Loucy (cell line): ENCODE data around the gene ITGB7.

Experiments used
- H2AFZ ChIP-seq: fragments of 200-600 bp; sonication (generic); 2 replicates; pipeline ENCODE4 v1.6.0; 2016; ENCODE audit warnings: antibody characterized with exemption, mild to moderate bottlenecking, low read length, moderate library complexity
- H3F3A ChIP-seq: fragments of 200-600 bp; 2 replicates; pipeline ENCODE4 v1.6.0; 2016; ENCODE audit warnings: antibody characterized with exemption, low read depth, mild to moderate bottlenecking
- H3K27me3 ChIP-seq: fragments of 200-600 bp; sonication (generic); 2 replicates; pipeline ENCODE4 v1.6.1; 2014; ENCODE audit warnings: low read length, mild to moderate bottlenecking; ENCODE audit not compliant: insufficient read depth, poor library complexity, severe bottlenecking
- H3K36me3 ChIP-seq: fragments of 200-600 bp; sonication (generic); 2 replicates; pipeline ENCODE4 v1.6.1; 2016; ENCODE audit warnings: low read length; ENCODE audit not compliant: insufficient read depth
- H3K4me1 ChIP-seq: fragments of 200-600 bp; sonication (generic); 2 replicates; pipeline ENCODE4 v1.5.1; 2014; ENCODE audit warnings: low read length, mild to moderate bottlenecking; ENCODE audit not compliant: insufficient read depth, poor library complexity, severe bottlenecking
- H3K4me2 ChIP-seq: fragments of 200-600 bp; sonication (generic); 2 replicates; pipeline ENCODE4 v1.6.0; 2014; ENCODE audit warnings: antibody characterized with exemption, low read length, low read depth, mild to moderate bottlenecking; ENCODE audit not compliant: poor library complexity, severe bottlenecking
- H3K4me3 ChIP-seq: fragments of 200-600 bp; sonication (generic); 2 replicates; pipeline ENCODE4 v1.5.1; 2014; ENCODE audit warnings: low read length, mild to moderate bottlenecking, mixed read lengths; ENCODE audit not compliant: poor library complexity, severe bottlenecking
- H3K79me2 ChIP-seq: fragments of 200-600 bp; sonication (generic); 2 replicates; pipeline ENCODE4 v1.6.1; 2014; ENCODE audit warnings: low read length; ENCODE audit not compliant: insufficient read depth
- H3K9ac ChIP-seq: fragments of 200-600 bp; sonication (generic); 2 replicates; pipeline ENCODE4 v1.6.0; 2014; ENCODE audit warnings: mild to moderate bottlenecking, low read depth, low read length, moderate library complexity; ENCODE audit not compliant: poor library complexity, severe bottlenecking
- H3K9me2 ChIP-seq: fragments of 200-600 bp; sonication (generic); replicated peaks from 2 replicates; pipeline ENCODE4 v1.6.1; 2016; ENCODE audit warnings: low read depth, low read length, mixed read lengths
- H3K9me3 ChIP-seq: fragments of 200-600 bp; sonication (generic); 2 replicates; pipeline ENCODE4 v1.6.1; 2014; ENCODE audit warnings: mild to moderate bottlenecking, antibody characterized with exemption, low read length, low read depth; ENCODE audit not compliant: insufficient read depth
- H4K20me1 ChIP-seq: fragments of 200-600 bp; sonication (generic); 2 replicates; pipeline ENCODE4 v1.6.0; 2014; ENCODE audit warnings: antibody characterized with exemption, low read length, mild to moderate bottlenecking; ENCODE audit not compliant: insufficient read depth, poor library complexity, severe bottlenecking
- EZH2phosphoT487 ChIP-seq: fragments of 200-600 bp; IDR thresholded peaks from 2 replicates; pipeline ENCODE4 v1.6.1; 2018; ENCODE audit warnings: antibody characterized with exemption, mild to moderate bottlenecking, moderate library complexity, borderline replicate concordance
- TF ChIP-seq, protein P1 (sequence below): fragments of 200-600 bp; sonication (generic); conservative IDR thresholded peaks from 2 replicates; pipeline ENCODE4 v1.5.1; 2014; ENCODE audit warnings: mild to moderate bottlenecking, antibody characterized with exemption, low read length

Gene ITGB7

DNA sequence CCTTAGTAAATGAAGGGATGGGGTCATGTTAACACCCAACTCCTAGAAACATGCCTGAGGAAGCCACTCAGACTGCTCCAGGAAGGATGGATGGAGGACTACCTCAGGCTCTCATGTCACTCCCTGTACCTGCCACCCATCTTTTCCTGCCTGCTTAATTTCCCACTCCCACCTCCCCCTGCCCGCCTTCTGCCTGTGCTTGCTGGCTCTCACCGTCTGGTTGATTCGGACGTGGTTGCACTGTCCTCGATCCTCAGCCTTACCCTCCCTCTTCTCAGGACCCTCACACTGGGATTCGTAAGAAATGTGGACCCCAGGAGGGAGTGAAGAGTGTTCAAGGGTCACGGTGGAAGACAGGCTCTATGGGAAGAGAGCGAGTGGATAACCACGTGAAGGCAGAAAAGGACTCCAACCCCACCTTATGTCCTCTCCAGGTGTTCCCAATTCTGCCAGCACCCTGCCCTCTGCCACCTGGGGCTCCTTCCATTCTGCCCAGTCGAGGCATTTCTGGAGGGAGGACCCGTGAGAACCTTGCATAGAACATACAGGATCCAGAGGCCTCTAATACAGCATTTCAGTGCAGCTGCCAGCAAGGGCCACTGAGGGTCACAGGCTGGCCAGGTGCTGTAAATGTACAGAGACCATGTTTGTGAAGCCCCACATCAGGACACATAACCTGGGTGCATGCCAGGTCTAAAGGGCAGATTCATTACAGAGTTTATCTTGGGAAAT lies 12.9 kb downstream of the ITGB7 start:
- H3K79me2 ChIP-seq, result no peaks in the 10 kb centered on the region
- H3K9ac ChIP-seq, result no peak overlapping the region
- TF ChIP-seq EZH2phosphoT487, result no peak
- TF ChIP-seq, protein P1, sequence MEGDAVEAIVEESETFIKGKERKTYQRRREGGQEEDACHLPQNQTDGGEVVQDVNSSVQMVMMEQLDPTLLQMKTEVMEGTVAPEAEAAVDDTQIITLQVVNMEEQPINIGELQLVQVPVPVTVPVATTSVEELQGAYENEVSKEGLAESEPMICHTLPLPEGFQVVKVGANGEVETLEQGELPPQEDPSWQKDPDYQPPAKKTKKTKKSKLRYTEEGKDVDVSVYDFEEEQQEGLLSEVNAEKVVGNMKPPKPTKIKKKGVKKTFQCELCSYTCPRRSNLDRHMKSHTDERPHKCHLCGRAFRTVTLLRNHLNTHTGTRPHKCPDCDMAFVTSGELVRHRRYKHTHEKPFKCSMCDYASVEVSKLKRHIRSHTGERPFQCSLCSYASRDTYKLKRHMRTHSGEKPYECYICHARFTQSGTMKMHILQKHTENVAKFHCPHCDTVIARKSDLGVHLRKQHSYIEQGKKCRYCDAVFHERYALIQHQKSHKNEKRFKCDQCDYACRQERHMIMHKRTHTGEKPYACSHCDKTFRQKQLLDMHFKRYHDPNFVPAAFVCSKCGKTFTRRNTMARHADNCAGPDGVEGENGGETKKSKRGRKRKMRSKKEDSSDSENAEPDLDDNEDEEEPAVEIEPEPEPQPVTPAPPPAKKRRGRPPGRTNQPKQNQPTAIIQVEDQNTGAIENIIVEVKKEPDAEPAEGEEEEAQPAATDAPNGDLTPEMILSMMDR, result no peak

DNA sequence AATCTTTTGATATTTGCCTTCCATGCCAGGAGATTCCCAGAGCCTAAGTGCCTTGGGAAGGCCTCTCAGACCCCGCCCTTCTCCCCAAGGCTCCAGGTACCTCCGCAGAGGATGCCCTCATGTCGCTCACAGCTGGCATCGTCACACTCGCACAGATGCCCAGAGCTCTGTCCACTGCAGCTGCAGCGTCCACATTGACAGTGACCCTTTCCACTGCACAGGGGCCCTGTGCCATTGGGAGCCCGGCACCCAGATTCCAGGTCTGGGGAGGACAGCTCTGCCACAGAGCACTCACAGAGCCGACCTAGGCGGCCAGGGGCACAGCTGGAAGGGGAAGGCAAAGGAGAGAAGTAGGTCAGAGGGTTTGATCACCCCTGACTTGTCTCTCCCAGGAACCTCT lies 14.0 kb downstream of the ITGB7 start:
- H4K20me1 ChIP-seq, result no peaks in the 10 kb centered on the region
- no peak for TF ChIP-seq EZH2phosphoT487
- TF ChIP-seq, protein P1, result no peak
- H3K4me1 ChIP-seq, result peaks cover 3% of the 10 kb centered on the region
- no peak overlapping the region for H3K4me2 ChIP-seq
- H3F3A ChIP-seq, result no peaks in the 10 kb centered on the region
- no peak overlapping the region for H2AFZ ChIP-seq
- no peak overlapping the region for H3K9ac ChIP-seq
- no peaks in the 10 kb centered on the region for H3K27me3 ChIP-seq
- H3K9me2 ChIP-seq, result no peaks in the 10 kb centered on the region
- H3K9me3 ChIP-seq, result no peaks in the 10 kb centered on the region
- H3K4me3 ChIP-seq, result no peak overlapping the region
- peaks cover 2% of the 10 kb centered on the region; the same call in 1 of the 2 replicates for H3K36me3 ChIP-seq
- no peaks in the 10 kb centered on the region for H3K79me2 ChIP-seq

More for the DNA sequence above, 12.9 kb downstream of the ITGB7 start:
- Histone ChIP-seq H3K4me2 (no peak overlapping the region), H3K36me3 (no peaks in the 10 kb centered on the region; the same call in 1 of the 2 replicates), H4K20me1 (no peaks in the 10 kb centered on the region), H2AFZ (no peak overlapping the region), H3K27me3 (no peaks in the 10 kb centered on the region), H3K4me1 (peaks cover 14% of the 10 kb centered on the region), H3K9me2 (no peaks in the 10 kb centered on the region), H3F3A (0 out of 2 replicates have a peak, but pooled peaks cover 3% of the 10 kb centered on the region), H3K4me3 (no peak overlapping the region), H3K9me3 (no peaks in the 10 kb centered on the region)

DNA sequence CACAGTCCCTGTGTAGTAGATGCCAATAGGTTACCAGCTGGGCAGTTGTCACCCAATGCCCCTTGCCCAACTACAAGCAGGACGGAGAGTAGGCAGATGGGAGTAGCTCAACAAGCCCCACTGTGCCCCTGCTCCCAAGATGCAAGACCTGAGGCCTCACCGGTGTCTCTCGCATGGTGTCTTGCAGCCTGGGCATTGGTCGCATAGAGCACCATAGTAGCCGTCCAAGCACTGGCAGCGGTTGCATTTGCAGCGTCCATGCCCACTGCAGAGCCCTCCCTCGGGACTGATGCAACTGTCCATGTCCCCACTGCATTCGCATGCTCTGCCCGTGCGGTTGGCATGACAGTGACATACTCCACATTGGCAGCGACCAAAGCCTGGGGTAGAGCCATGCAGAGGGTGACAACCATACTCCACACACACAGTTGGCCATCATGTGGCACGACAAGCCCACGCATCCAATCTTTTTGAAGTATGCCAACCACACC lies 14.5 kb downstream of the ITGB7 start:
- Histone ChIP-seq H3K79me2 (no peaks in the 10 kb centered on the region), H3K9ac (no peak overlapping the region), H3F3A (no peaks in the 10 kb centered on the region), H3K36me3 (peaks cover 6% of the 10 kb centered on the region; the same call in 1 of the 2 replicates), H3K4me1 (no peaks in the 10 kb centered on the region), H4K20me1 (no peaks in the 10 kb centered on the region), H3K9me2 (no peaks in the 10 kb centered on the region), H3K4me2 (no peak overlapping the region), H3K9me3 (no peaks in the 10 kb centered on the region), H3K27me3 (no peaks in the 10 kb centered on the region), H2AFZ (no peak overlapping the region), H3K4me3 (no peak overlapping the region)
- no peak for TF ChIP-seq EZH2phosphoT487
- TF ChIP-seq, protein P1, result no peak
